Activated CD4-positive, alpha-beta T cell treated with anti-CD3 and anti-CD28 coated beads, Interleukin-2, amount 50 U/mL, for 16 hours (primary cell): ENCODE data around the gene TMPRSS15.

Source experiments
- DNase-seq: peaks from one replicate; pipeline ENCODE4 v3.0.0-alpha.2; 2020

The TMPRSS15 gene

GRCh38 chr21:18235545-18235944, 168.0 kb downstream of the TMPRSS15 start:
- no peak for DNase-seq

DNA sequence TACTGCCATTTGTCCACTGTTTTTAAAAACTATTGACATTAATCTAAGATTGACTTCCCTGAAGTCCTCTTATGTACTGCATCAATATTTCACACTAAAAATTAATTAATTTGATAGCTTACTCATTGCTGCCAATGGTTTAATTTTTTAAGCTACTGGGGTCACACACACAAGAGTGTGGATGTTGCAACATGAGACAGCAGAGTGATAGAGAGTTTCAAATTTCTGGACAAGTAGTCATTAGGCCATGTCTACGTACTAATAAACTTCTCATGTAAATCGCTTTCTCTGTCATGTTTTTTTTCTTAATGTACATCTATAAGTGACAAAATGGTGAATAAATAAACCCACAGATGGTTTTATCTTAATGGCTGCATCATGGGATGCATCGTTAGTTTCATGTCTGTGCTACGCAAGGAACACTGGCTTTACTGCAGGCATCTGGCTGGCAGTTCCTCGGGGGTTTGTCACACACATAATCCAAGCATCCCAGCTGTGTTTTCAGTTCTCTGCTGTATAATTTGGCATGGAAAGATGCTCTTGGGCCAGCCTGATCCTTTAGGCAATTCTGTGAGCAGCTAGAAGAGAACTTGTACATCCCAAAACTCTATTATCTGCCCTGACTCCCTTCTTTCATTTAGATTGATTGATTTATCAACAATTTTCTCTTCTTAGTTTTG, 175.4 kb downstream of the TMPRSS15 start:
- no peak for DNase-seq

DNA sequence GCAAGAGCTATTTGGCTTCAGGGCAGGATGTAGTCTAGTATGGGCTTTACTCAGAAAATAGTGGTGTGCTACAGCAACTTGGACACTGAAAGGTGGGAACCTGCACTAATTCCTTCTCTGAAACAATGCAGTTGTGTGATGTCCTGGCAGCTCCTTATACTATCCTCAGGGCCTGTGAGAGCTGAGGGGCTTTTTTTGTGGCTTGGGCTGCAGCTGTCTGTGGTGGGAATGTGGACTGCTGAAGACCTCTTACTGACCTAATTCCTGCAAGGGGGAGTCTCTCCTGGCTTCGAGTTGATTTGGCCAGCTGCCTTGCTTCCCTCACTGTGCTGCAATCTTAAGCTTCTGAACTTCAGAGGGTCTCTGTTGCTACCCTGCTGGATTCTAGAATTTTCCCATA, 181.2 kb downstream of the TMPRSS15 start:
- DNase-seq = no peak

- no peak for DNase-seq
Observed at GRCh38 chr21:18220498-18220897, 183.1 kb downstream of the TMPRSS15 start.
